Measurements from ENCODE around the gene MICAL1. TPM values are rescaled to one million over a fixed set of nuclear protein-coding genes. Genes with fewer than 3 reads are reported as not detected.

MICAL1 gene
- 10 to 100 TPM; 13.5 to 78.0 (median 32.2) TPM for total RNA-seq

- no peak for TF ChIP-seq CTCF (IDR thresholded peaks at IDR 0.05; ENCODE audit: low read depth)
Observed at GRCh38 chr6:109455437-109456110, at the start of gene MICAL1. Gene MICAL1 (minus strand): TSS chr6:109455772. CDS start chr6:109454196, 1,576 bp downstream.

- no peak for TF ChIP-seq CTCF (IDR thresholded peaks at IDR 0.05; ENCODE audit: low read depth)
Observed at GRCh38 chr6:109503327-109504224, 48.0 kb upstream of the MICAL1 start.

GRCh38 chr6:109498936-109499335 lies 43.4 kb upstream of the MICAL1 start:
- TF ChIP-seq CTCF (IDR thresholded peaks at IDR 0.05; ENCODE audit: low read depth), result no peak

- TF ChIP-seq CTCF (IDR thresholded peaks at IDR 0.05; ENCODE audit: low read depth), result no peak
Observed at GRCh38 chr6:109498052-109498451, 42.5 kb upstream of the MICAL1 start.

- TF ChIP-seq CTCF (IDR thresholded peaks at IDR 0.05; ENCODE audit: low read depth), result no peak
Observed at GRCh38 chr6:109496036-109496772, 40.6 kb upstream of the MICAL1 start.

- no peak for TF ChIP-seq CTCF (IDR thresholded peaks at IDR 0.05; ENCODE audit: low read depth)
Observed at GRCh38 chr6:109493865-109494264, 38.3 kb upstream of the MICAL1 start.
